Brain microvascular endothelial cell (primary cell): ENCODE data around the gene HAUS3.

Experiments used
- DNase-seq: peaks from one replicate; pipeline ENCODE4 v3.0.0-alpha.2; 2020
- H3K27ac ChIP-seq: fragments of 250-450 bp; sonication (Bioruptor Pico); 2 replicates; pipeline ENCODE4 v1.5.1; 2020; ENCODE audit warnings: mild to moderate bottlenecking, moderate library complexity
- H3K27me3 ChIP-seq: fragments of 250-450 bp; sonication (Bioruptor Pico); replicated peaks from 2 replicates; pipeline ENCODE4 v1.5.1; 2020; ENCODE audit warnings: mild to moderate bottlenecking
- H3K36me3 ChIP-seq: fragments of 250-450 bp; sonication (Bioruptor Pico); replicated peaks from 2 replicates; pipeline ENCODE4 v1.5.1; 2020; ENCODE audit warnings: mild to moderate bottlenecking
- H3K4me3 ChIP-seq: 2 replicates; pipeline ENCODE4 v1.5.1; 2011; ENCODE audit warnings: low read depth, mild to moderate bottlenecking, control low read depth, low read length, moderate library complexity
- CTCF ChIP-seq: IDR thresholded peaks from 2 replicates; pipeline ENCODE4 v1.5.1; 2011; ENCODE audit warnings: low read depth, mild to moderate bottlenecking, moderate library complexity, low read length, control low read depth, inconsistent platforms; ENCODE audit errors: missing control alignments
- in situ Hi-C: cut with HindIII; loops from 2 replicates; pipeline ENCODE4 v1.10.0; 2017; ENCODE audit warnings: low sequenced_read_pairs, low pct_ligation_motif_present

HAUS3 gene

GRCh38 chr4:2251073-2251794 lies 9.3 kb upstream of the HAUS3 start:
- Histone ChIP-seq H3K27me3 (no peaks in the 10 kb centered on the region), H3K27ac (no peak overlapping the region), H3K36me3 (peaks cover 37% of the 10 kb centered on the region), H3K4me3 (no peak overlapping the region)
- no peak for TF ChIP-seq CTCF
- no peak for DNase-seq
- in situ Hi-C loops: no loop called here

GRCh38 chr4:2250357-2251072 lies 8.6 kb upstream of the HAUS3 start:
- peaks cover 37% of the 10 kb centered on the region for H3K36me3 ChIP-seq
- H3K27ac ChIP-seq: no peak overlapping the region
- no peaks in the 10 kb centered on the region for H3K27me3 ChIP-seq
- no peak for DNase-seq
- H3K4me3 ChIP-seq: no peak overlapping the region
- in situ Hi-C loops: no loop called here
- TF ChIP-seq CTCF: no peak

GRCh38 chr4:2249526-2250356 lies 7.8 kb upstream of the HAUS3 start:
- Histone ChIP-seq H3K36me3 (peaks cover 34% of the 10 kb centered on the region), H3K27me3 (no peaks in the 10 kb centered on the region), H3K4me3 (no peak overlapping the region), H3K27ac (no peak overlapping the region)
- no peak for TF ChIP-seq CTCF
- DNase-seq: no peak
- in situ Hi-C loops: no loop called here

GRCh38 chr4:2248821-2249261 lies 6.9 kb upstream of the HAUS3 start:
- Histone ChIP-seq H3K27me3 (no peaks in the 10 kb centered on the region), H3K27ac (no peak overlapping the region), H3K4me3 (no peak overlapping the region), H3K36me3 (peaks cover 31% of the 10 kb centered on the region)
- in situ Hi-C loops: no loop called here
- DNase-seq: no peak
- TF ChIP-seq CTCF: no peak

GRCh38 chr4:2248044-2248780 lies 6.3 kb upstream of the HAUS3 start:
- no peak for DNase-seq
- no peak overlapping the region for H3K4me3 ChIP-seq
- in situ Hi-C loops: no loop called here
- H3K27me3 ChIP-seq: no peaks in the 10 kb centered on the region
- H3K27ac ChIP-seq: no peak overlapping the region
- TF ChIP-seq CTCF: no peak
- peaks cover 25% of the 10 kb centered on the region for H3K36me3 ChIP-seq
